ENCODE measurements around the gene LGALS7B.

GRCh38 chr19:38778733-38779132 lies 10.3 kb upstream of the LGALS7B start:
- no peak for TF ChIP-seq EMX1 (CRISPR knock-in tag; IDR thresholded peaks at IDR 0.05)
- TF ChIP-seq CREB1 (CRISPR knock-in tag; IDR thresholded peaks at IDR 0.05) = no peak
- TF ChIP-seq MYBL2 (CRISPR knock-in tag; IDR thresholded peaks at IDR 0.05) = no peak
- no peak for TF ChIP-seq ATF3 (CRISPR knock-in tag; conservative IDR thresholded peaks at IDR 0.05)
- no peak for TF ChIP-seq CTCF (IDR thresholded peaks at IDR 0.05)
- TF ChIP-seq SP1 (CRISPR knock-in tag; conservative IDR thresholded peaks at IDR 0.05) = no peak
- no peak for TF ChIP-seq MAX (CRISPR knock-in tag; IDR thresholded peaks at IDR 0.05)
- no peak for TF ChIP-seq USF1 (CRISPR knock-in tag; IDR thresholded peaks at IDR 0.05)
- no peak for TF ChIP-seq USF2 (CRISPR knock-in tag; IDR thresholded peaks at IDR 0.05)
- TF ChIP-seq TEAD4 (CRISPR knock-in tag; IDR thresholded peaks at IDR 0.05) = no peak
